Measurements from ENCODE around the gene ANXA9. TPM values are rescaled to one million over a fixed set of nuclear protein-coding genes. Genes with fewer than 3 reads are reported as not detected.
A peak's percentile ranks its signal among the peaks of the same experiment; 100 is the strongest.

The ANXA9 gene
- total and polyA plus RNA-seq, 2 of the 4 experiments (the other 2 are of a cell fraction): 0.21 to 0.36 TPM

DNA sequence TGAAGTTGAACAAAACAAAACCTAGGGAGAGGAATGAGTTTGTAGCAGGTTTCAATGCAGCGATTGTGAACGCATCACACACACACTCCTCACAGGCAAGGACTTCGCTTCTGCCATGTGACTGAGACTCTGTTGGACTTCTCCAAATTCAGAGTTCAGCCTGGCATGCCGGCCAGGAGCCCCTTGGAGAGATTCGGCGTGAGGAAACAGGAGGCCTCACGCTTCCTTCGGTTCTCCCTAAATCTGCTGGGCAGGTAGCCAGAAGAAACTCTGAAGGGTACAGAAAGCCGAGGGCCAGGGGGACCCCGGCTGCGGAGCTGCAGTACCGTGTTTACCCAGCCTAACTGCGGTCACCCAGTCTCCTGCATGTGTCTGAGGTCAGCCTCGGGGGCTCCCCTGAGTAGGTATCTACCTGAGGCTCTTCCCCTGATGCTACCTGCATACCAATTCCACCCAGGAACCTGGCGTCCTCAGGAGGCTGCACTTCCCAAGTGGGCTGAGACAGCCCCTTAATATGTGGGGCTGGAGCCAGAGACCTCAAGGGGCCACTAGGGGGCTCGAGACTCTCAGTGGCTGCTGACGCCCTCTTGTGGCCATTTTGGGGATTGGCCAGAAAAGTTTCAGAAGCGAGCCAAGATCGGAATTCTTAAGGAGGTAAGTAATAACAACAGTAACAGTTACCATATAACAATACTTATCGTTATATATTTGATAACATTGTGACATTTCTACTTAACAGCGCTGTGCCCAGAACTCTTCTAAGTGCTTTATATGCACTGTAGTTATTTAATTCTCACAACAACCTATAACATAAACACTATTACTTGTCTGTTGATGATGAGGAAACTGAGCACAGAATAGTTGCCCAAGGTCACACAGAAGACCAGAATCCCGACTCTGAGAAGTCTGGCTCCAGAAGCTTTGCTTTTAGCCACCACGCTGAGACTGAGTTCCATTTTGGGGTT lies 2.7 kb upstream of the ANXA9 start (continued):
- peak; percentile 73 for TF ChIP-seq RAD21 (IDR thresholded peaks at IDR 0.05; ENCODE audit: low read length)
- TF ChIP-seq NFE2L2 (IDR thresholded peaks at IDR 0.05; ENCODE audit: low read depth, low read length): no peak
- no peak; the same call in 1 of the 2 replicates for TF ChIP-seq MAFK (IDR thresholded peaks at IDR 0.05; ENCODE audit: low read depth, low read length)
- peak; percentile 64 for TF ChIP-seq MAZ (IDR thresholded peaks at IDR 0.05; ENCODE audit: borderline replicate concordance, low read depth, low read length)

- DNase-seq (no peak), ATAC-seq (ENCODE audit: low read depth) (peak; percentile 38)
- H3K4me2 ChIP-seq (ENCODE audit: low read depth, low read length): no peak overlapping the region
- no peak overlapping the region for H2BK5ac ChIP-seq (ENCODE audit: low read depth, low read length, poor library complexity, severe bottlenecking)
- in situ Hi-C loops (cut with MboI; ENCODE audit: low sequenced_read_pairs) (no loop called here), dilution Hi-C loops (cut with HindIII; ENCODE audit: low sequenced_read_pairs, unreplicated experiment) (no loop called here), intact Hi-C loops (cut with micrococcal nuclease) (no loop called here)
- no peak overlapping the region for H3K4me3 ChIP-seq (ENCODE audit: insufficient read depth, low read depth, low read length)
- no peaks in the 10 kb centered on the region for H3K9me3 ChIP-seq (ENCODE audit: control insufficient read depth, insufficient read depth, low read length)
- H3K36me3 ChIP-seq (ENCODE audit: control insufficient read depth, insufficient read depth, low read length): no peaks in the 10 kb centered on the region
- H3K18ac ChIP-seq (ENCODE audit: low read depth, low read length): no peak overlapping the region
- H3K14ac ChIP-seq (replicated peaks; ENCODE audit: low read depth, low read length): no peak overlapping the region
- ChIA-PET POLR2A (ENCODE audit: unreplicated experiment) (no interaction called here), CTCF (interaction anchor here (1.9 kb wide), 1 partner anchor 25 kb away, joined by 4 read pairs; the partner anchor contains the start of gene MINDY1)
- H3K79me1 ChIP-seq (ENCODE audit: low read depth in 1 of 2, low read length in 2 of 2): peaks cover 0 to 4% of the 10 kb centered on the region in 2 experiments; a peak in 1 of 4 replicates
- no peak overlapping the region for H4K8ac ChIP-seq (ENCODE audit: low read depth in 2 of 2, low read length in 2 of 2)
- H2AK5ac ChIP-seq (ENCODE audit: low read depth, low read length): no peak overlapping the region
- peaks cover 2% of the 10 kb centered on the region; the same call in 1 of the 2 replicates for H3K27me3 ChIP-seq (ENCODE audit: control insufficient read depth, insufficient read depth, low read length)
- H3K9me1 ChIP-seq (ENCODE audit: insufficient read depth, low read length): peaks cover 10% of the 10 kb centered on the region
- H3K27ac ChIP-seq (ENCODE audit: insufficient read depth, low read length): no peak overlapping the region
- no peak overlapping the region for H4K5ac ChIP-seq (ENCODE audit: low read depth, low read length)
- H2AFZ ChIP-seq (replicated peaks; ENCODE audit: low read length, poor library complexity): peak overlapping the region; percentile 84
- no peak overlapping the region for H2BK120ac ChIP-seq (ENCODE audit: low read depth, low read length)
- H3K4me1 ChIP-seq (ENCODE audit: control insufficient read depth, insufficient read depth, low read length): peaks cover 20% of the 10 kb centered on the region
- H4K91ac ChIP-seq (ENCODE audit: insufficient read depth, low read depth, low read length): no peak overlapping the region
- H2BK15ac ChIP-seq (ENCODE audit: low read depth, low read length): no peak overlapping the region
- H3K9ac ChIP-seq (ENCODE audit: low read depth, low read length): no peak overlapping the region
- no TSS peak for BruUV-seq (replicated peaks)
- H3K4ac ChIP-seq (ENCODE audit: low read depth, low read length): no peak overlapping the region
- no peaks in the 10 kb centered on the region for H4K20me1 ChIP-seq (ENCODE audit: insufficient read depth, low read length)
- TF ChIP-seq RFX5 (IDR thresholded peaks at IDR 0.05; ENCODE audit: low read depth, low read length) (no peak), RAD21 (IDR thresholded peaks at IDR 0.05; ENCODE audit: low read length) (no peak), CEBPB (IDR thresholded peaks at IDR 0.05; ENCODE audit: low read depth, low read length) (peak; percentile 20; the same call in 1 of the 2 replicates)
- H2AK9ac ChIP-seq (replicated peaks; ENCODE audit: low read depth, low read length, poor library complexity): peak overlapping the region; percentile 73
- 80% methylated on average over 2 of the region's 6 CpGs; no CpG with 5 or more reads in 1 of the 2 experiments for WGBS, 2 experiments (ENCODE audit: extremely low coverage in 2 of 2, insufficient read length in 1 of 2)
- no peak overlapping the region for H3K56ac ChIP-seq (ENCODE audit: extremely low read depth, insufficient read depth, low read length)
- no peak overlapping the region for H2BK20ac ChIP-seq (ENCODE audit: low read depth, low read length)
- no peak overlapping the region for H3K23ac ChIP-seq (ENCODE audit: low read depth, low read length)
Observed at GRCh38 chr1:150981177-150981804, 801 bp upstream of the ANXA9 start.

Data from IMR-90 (cell line).